Osteocyte (in vitro differentiated cells): ENCODE results near the gene PRCC. TPM values are rescaled to one million over a fixed set of nuclear protein-coding genes. Genes with fewer than 3 reads are reported as not detected.

Experiments
- DNase-seq: peaks from one replicate; pipeline ENCODE4 v3.0.0; 2021; ENCODE audit warnings: mixed read lengths; ENCODE audit not compliant: unreplicated experiment; ENCODE audit errors: extremely low spot score
- H3K27ac Mint-ChIP-seq: one replicate; pipeline ENCODE4 v1.8.0; 2021; ENCODE audit warnings: mild to moderate bottlenecking, mixed read lengths; ENCODE audit not compliant: unreplicated experiment
- H3K27me3 Mint-ChIP-seq: one replicate; pipeline ENCODE4 v1.8.0; 2021; ENCODE audit warnings: mixed read lengths; ENCODE audit not compliant: unreplicated experiment
- H3K36me3 Mint-ChIP-seq: one replicate; pipeline ENCODE4 v1.8.0; 2021; ENCODE audit warnings: mixed read lengths; ENCODE audit not compliant: unreplicated experiment
- H3K4me1 Mint-ChIP-seq: one replicate; pipeline ENCODE4 v1.8.0; 2021; ENCODE audit warnings: mixed read lengths; ENCODE audit not compliant: unreplicated experiment
- H3K4me3 Mint-ChIP-seq: one replicate; pipeline ENCODE4 v1.8.0; 2021; ENCODE audit warnings: mild to moderate bottlenecking, moderate library complexity, mixed read lengths; ENCODE audit not compliant: unreplicated experiment
- H3K9me3 Mint-ChIP-seq: one replicate; pipeline ENCODE4 v1.8.0; 2021; ENCODE audit warnings: mixed read lengths; ENCODE audit not compliant: unreplicated experiment
- total RNA-seq: library from RNA; stranded (reverse); gene quantifications from 2 replicates; pipeline ENCODE4 v1.2.1, GENCODE V29; 2021
- TF ChIP-seq, protein P1 (sequence below): fragments of 200-600 bp; sonication (generic); IDR thresholded peaks from 2 replicates; pipeline ENCODE4 v1.5.0; 2021; ENCODE audit warnings: antibody characterized with exemption, mild to moderate bottlenecking, moderate library complexity

PRCC gene
- total RNA-seq, 1 donor from 2014 or later, result 85.4 TPM

- Mint-ChIP-seq H3K9me3 (no peaks in the 10 kb centered on the region), H3K36me3 (peaks cover 47% of the 10 kb centered on the region), H3K27ac (no peak overlapping the region), H3K4me3 (no peak overlapping the region), H3K27me3 (no peaks in the 10 kb centered on the region), H3K4me1 (peaks cover 9% of the 10 kb centered on the region)
- DNase-seq, result no peak
- TF ChIP-seq, protein P1, sequence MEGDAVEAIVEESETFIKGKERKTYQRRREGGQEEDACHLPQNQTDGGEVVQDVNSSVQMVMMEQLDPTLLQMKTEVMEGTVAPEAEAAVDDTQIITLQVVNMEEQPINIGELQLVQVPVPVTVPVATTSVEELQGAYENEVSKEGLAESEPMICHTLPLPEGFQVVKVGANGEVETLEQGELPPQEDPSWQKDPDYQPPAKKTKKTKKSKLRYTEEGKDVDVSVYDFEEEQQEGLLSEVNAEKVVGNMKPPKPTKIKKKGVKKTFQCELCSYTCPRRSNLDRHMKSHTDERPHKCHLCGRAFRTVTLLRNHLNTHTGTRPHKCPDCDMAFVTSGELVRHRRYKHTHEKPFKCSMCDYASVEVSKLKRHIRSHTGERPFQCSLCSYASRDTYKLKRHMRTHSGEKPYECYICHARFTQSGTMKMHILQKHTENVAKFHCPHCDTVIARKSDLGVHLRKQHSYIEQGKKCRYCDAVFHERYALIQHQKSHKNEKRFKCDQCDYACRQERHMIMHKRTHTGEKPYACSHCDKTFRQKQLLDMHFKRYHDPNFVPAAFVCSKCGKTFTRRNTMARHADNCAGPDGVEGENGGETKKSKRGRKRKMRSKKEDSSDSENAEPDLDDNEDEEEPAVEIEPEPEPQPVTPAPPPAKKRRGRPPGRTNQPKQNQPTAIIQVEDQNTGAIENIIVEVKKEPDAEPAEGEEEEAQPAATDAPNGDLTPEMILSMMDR, result no peak
These were observed 28.5 kb downstream of the PRCC start for GRCh38 chr1:156795787-156796186.

DNA sequence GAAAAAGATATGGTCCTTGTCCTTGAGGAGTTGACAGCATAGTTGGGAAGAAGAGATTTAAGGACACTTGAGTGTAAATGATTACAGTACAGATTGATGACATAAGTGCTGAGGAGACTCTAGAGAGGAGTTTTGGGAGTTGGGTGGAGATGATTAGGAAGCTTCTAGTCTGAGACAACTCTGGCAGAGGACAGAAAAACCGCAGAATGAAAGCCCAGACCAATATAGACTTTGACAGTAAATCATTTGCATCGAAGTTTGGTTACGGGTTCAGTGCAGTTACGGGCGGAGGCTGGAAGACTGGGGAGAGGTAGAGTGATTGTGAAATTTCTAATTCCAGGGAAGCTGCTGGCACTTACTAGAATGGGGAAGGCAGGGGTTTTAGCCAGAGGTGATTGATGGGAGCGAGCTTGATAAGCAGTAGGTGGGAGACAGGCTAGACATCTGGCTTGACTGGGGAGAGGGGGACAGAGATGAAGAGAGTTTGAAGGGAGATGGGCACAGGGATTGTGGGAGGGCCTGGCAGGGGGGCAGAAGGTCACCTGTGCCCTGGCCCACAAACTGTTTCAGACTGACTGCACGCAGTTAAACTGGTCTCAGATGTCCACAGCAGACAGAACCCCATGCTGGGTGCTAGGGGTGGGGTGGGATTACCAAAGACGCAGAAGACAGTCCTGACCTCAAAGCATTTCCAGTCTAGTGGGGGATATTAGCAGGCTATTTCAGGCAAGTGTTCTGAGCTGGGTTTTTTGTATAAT is 29.2 kb downstream of the PRCC start:
- Mint-ChIP-seq H3K36me3 (peaks cover 51% of the 10 kb centered on the region), H3K27ac (no peak overlapping the region)

GRCh38 chr1:156797212-156797871 is 30.0 kb downstream of the PRCC start:
- TF ChIP-seq, protein P1, result peak; percentile 80
- no peaks in the 10 kb centered on the region for H3K9me3 Mint-ChIP-seq
- H3K4me1 Mint-ChIP-seq, result peaks cover 21% of the 10 kb centered on the region
- no peak overlapping the region for H3K4me3 Mint-ChIP-seq
- H3K27me3 Mint-ChIP-seq, result no peaks in the 10 kb centered on the region
- H3K36me3 Mint-ChIP-seq, result peaks cover 51% of the 10 kb centered on the region
- H3K27ac Mint-ChIP-seq, result no peak overlapping the region
- no peak for DNase-seq

More for the DNA sequence above, 29.2 kb downstream of the PRCC start:
- Mint-ChIP-seq H3K4me1 (peaks cover 15% of the 10 kb centered on the region), H3K4me3 (no peak overlapping the region), H3K9me3 (no peaks in the 10 kb centered on the region), H3K27me3 (no peaks in the 10 kb centered on the region)
- no peak for DNase-seq
- TF ChIP-seq, protein P1, result no peak

DNA sequence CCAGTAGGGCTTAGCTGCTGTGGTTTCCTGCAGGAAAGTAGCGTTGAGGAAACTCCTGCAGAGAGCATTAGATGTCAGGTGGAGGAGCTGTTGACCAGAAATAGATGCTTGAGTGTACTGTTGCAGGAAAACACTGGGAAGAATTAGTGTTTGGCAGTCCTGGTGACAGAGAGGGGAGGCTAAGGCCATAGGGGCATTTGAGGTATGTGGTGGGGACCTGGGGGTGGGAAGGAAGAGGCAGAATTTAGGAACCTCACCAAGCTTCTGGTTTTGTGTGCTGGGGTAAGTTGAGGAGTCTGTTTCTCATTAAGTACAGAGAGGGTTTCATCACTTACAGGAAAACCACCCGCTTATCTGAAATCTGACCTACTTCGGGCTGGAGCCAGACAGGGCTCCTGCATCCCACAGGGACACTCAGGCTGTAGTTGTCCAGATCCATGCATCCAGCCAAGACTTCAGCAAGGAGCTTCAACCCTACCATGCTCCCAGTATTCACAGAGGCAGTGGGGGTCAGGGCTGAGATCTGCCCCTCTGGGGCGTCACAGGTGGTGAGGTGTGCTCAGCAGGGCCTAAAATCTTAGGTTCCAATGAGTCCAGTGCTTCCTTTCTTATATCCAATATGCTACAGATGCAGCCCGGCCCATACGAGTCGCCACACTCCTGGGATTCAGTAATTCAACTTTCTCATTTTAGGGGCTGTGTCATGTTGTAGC is 34.2 kb downstream of the PRCC start:
- Mint-ChIP-seq H3K27me3 (no peaks in the 10 kb centered on the region), H3K4me1 (peaks cover 30% of the 10 kb centered on the region), H3K4me3 (no peak overlapping the region), H3K9me3 (no peaks in the 10 kb centered on the region), H3K36me3 (peaks cover 29% of the 10 kb centered on the region), H3K27ac (peak overlapping the region; percentile 67)
- no peak for DNase-seq
- TF ChIP-seq, protein P1, result peak; percentile 50
